GM12874 (cell line): Measurements from ENCODE around the gene CMTM5.

Experiments used
- CTCF ChIP-seq: IDR thresholded peaks from 2 replicates; pipeline ENCODE4 v1.5.1; 2011; ENCODE audit warnings: low read depth, mild to moderate bottlenecking, control low read depth, low read length, moderate library complexity; ENCODE audit not compliant: insufficient read depth

Gene CMTM5

GRCh38 chr14:23365036-23365731 is 11.7 kb upstream of the CMTM5 start, which contains the start of gene EFS:
TSS of gene EFS (minus strand) at chr14:23365172. CDS start at chr14:23365025, 147 bp downstream.
- TF ChIP-seq CTCF = no peak

GRCh38 chr14:23365732-23366425 is 11.0 kb upstream of the CMTM5 start:
- TF ChIP-seq CTCF = no peak

GRCh38 chr14:23366426-23366921 is 10.4 kb upstream of the CMTM5 start:
- no peak for TF ChIP-seq CTCF

- TF ChIP-seq CTCF = no peak
Observed at GRCh38 chr14:23370221-23370620, 6.6 kb upstream of the CMTM5 start.

GRCh38 chr14:23371865-23372264 is 5.0 kb upstream of the CMTM5 start:
- TF ChIP-seq CTCF = no peak

GRCh38 chr14:23372509-23372908 is 4.3 kb upstream of the CMTM5 start, which contains the start of gene IL25:
TSS of gene IL25 (plus strand) at chr14:23372809.
- TF ChIP-seq CTCF = no peak

GRCh38 chr14:23373041-23373440 is 3.8 kb upstream of the CMTM5 start:
- no peak for TF ChIP-seq CTCF
